ENCODE measurements around the gene TRPM5.

The TRPM5 gene

DNA sequence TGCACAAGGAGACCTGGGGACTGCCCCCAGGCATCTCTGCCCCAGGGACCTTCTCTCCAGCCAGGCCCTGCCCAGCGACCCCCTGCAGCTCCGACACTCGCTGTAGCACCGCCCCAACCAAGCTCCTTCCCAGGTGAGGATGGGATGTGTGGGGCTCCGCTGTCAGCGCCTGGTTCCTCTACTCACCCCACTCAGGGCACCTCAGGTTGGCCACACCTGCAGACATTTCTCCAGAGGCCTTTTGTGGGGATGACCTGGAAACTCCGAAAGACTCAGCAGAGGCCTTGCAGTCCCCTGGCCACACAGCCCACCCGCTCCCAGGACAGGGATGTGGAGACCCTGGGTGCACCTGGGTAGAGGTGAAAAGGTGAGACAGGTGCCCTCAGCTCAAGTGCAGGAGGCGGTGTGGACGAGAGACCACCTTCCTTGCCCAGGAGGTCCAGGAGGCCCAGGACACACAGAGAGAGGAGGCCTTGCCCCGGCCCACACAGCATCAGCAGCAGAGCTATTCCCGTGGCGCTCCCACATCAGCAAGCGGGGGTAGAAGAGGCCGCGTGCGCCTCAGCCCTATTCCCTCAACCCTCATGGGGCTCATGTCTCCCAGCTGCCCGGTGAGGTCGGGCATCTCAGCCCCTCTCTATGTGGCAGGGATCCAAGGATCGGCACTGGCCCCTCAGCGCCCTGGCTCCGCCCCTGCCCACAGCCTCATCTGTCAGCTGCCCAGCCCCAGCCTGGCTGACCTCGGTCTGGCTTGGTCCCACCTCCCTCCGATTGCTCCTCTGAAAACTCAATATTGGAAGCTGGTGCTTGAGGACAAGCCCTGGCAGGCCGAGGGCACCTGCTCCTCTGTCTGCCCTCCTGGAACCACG, 20.9 kb downstream of the TRPM5 start:
- Histone ChIP-seq H3K36me3 (replicated peaks) (no peaks in the 10 kb centered on the region), H3K4me3 (ENCODE audit: low read depth, low read length) (no peak overlapping the region), H3K27ac (no peak overlapping the region), H3K27me3 (replicated peaks) (no peaks in the 10 kb centered on the region)
- TF ChIP-seq, protein P1, sequence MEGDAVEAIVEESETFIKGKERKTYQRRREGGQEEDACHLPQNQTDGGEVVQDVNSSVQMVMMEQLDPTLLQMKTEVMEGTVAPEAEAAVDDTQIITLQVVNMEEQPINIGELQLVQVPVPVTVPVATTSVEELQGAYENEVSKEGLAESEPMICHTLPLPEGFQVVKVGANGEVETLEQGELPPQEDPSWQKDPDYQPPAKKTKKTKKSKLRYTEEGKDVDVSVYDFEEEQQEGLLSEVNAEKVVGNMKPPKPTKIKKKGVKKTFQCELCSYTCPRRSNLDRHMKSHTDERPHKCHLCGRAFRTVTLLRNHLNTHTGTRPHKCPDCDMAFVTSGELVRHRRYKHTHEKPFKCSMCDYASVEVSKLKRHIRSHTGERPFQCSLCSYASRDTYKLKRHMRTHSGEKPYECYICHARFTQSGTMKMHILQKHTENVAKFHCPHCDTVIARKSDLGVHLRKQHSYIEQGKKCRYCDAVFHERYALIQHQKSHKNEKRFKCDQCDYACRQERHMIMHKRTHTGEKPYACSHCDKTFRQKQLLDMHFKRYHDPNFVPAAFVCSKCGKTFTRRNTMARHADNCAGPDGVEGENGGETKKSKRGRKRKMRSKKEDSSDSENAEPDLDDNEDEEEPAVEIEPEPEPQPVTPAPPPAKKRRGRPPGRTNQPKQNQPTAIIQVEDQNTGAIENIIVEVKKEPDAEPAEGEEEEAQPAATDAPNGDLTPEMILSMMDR (IDR thresholded peaks at IDR 0.05; ENCODE audit: low read depth, low read length, missing control alignments): no peak
- in situ Hi-C loops (cut with HindIII; ENCODE audit: low pct_ligation_motif_present, low sequenced_read_pairs): no loop called here
- no peak for DNase-seq

DNA sequence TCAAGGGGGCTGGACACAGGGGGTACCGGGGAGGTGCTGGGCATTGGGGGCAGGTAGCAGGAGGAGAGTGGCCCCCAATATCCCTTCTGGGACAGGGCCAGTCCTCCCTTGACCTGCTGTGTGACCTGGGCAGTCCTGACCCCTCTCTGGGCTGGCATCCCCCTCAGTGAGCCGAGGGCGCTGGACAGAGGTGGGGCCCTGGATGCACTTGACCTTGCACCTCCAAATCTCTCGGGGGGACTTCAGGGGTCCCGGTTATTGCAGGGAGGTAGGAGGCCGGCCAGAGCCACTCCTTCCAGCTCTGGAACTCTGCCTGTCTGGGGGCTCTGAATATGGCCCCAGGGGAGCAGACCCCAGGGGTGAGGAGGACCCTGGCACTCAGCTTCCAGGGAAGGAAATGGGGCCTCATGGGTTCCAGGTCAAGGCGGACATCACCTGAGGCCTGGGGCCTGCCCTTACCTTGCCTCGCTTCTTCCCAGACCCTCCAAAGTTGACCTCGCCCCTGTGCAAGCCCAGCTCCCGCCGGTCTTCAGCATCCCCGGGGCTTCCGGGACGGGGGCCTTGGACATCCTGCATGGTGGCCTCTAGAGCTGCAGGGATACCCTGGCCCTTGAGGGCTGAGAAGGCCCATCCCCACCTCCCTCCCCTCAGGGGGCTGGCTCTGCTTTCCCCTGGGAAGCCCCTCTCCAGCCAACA, 21.7 kb downstream of the TRPM5 start:
- no peak overlapping the region for H3K4me3 ChIP-seq (ENCODE audit: low read depth, low read length)
- in situ Hi-C loops (cut with HindIII; ENCODE audit: low pct_ligation_motif_present, low sequenced_read_pairs): no loop called here
- H3K27ac ChIP-seq: no peak overlapping the region
- DNase-seq: no peak
- H3K27me3 ChIP-seq (replicated peaks): no peaks in the 10 kb centered on the region
- TF ChIP-seq, protein P1 (IDR thresholded peaks at IDR 0.05; ENCODE audit: low read depth, low read length, missing control alignments): no peak
- no peaks in the 10 kb centered on the region for H3K36me3 ChIP-seq (replicated peaks)

DNA sequence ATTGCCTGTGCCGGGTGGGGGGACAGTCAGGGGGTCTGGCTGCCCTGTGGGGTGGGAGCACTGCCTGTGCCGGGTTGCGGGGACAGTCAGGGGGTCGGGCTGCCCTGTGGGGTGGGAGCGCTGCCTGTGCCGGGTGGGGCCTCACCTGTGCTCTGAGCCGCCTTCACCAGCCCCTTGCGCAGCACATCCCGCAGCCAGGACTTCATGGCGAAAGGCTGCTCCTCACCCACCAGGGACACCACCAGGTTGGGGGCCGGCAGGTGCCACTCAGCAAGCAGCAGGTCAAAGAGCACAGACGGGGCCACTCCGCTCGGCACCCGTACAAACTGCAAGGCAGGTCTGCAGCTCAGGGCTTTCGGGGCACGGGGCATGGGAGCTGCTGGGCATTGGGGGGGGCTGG, 22.3 kb downstream of the TRPM5 start:
- TF ChIP-seq, protein P1 (IDR thresholded peaks at IDR 0.05; ENCODE audit: low read depth, low read length, missing control alignments): no peak
- DNase-seq: no peak
- in situ Hi-C loops (cut with HindIII; ENCODE audit: low pct_ligation_motif_present, low sequenced_read_pairs): no loop called here
- Histone ChIP-seq H3K4me3 (ENCODE audit: low read depth, low read length) (no peak overlapping the region), H3K27me3 (replicated peaks) (no peaks in the 10 kb centered on the region), H3K36me3 (replicated peaks) (no peaks in the 10 kb centered on the region), H3K27ac (no peak overlapping the region)

DNA sequence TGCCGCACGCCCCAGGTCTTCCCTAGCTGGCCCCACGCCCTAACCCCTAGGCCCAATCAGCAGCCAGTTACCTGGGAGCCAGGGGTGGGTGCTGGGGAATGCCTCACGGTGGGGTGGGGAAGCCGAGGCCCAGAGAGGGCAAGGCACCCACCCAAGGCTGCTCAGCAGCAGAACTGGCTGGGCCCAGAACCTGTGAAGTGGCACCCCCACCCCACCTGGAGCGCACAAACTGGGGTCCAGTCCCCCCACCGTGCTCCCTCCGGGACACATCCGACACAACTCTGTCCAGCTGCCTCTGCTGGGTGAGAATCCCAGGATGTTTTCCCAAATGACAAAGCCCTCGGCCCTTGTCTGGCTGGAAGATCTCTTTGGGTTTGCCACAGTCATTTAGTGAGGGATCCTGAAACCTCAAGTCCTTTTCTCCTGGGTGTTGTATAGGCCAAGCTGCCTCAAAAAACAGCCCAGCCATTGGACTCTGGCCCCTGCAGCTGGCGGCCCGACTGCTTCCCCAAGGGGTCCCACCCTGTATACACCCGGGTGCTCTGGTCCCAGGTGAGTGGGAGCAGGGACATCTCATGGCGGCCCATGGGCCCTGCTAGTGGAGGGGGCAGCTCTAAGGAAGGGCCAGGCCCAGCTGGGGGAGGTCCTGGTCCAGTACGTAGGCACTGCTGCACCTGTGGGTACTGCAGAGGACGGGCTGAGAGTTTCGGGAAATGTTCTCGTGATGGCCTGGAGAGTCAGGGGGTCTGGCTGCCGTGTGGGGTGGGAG, 22.9 kb downstream of the TRPM5 start:
- TF ChIP-seq, protein P1 (IDR thresholded peaks at IDR 0.05; ENCODE audit: low read depth, low read length, missing control alignments): no peak
- H3K4me3 ChIP-seq (ENCODE audit: low read depth, low read length): no peak overlapping the region
- in situ Hi-C loops (cut with HindIII; ENCODE audit: low pct_ligation_motif_present, low sequenced_read_pairs): no loop called here

DNA sequence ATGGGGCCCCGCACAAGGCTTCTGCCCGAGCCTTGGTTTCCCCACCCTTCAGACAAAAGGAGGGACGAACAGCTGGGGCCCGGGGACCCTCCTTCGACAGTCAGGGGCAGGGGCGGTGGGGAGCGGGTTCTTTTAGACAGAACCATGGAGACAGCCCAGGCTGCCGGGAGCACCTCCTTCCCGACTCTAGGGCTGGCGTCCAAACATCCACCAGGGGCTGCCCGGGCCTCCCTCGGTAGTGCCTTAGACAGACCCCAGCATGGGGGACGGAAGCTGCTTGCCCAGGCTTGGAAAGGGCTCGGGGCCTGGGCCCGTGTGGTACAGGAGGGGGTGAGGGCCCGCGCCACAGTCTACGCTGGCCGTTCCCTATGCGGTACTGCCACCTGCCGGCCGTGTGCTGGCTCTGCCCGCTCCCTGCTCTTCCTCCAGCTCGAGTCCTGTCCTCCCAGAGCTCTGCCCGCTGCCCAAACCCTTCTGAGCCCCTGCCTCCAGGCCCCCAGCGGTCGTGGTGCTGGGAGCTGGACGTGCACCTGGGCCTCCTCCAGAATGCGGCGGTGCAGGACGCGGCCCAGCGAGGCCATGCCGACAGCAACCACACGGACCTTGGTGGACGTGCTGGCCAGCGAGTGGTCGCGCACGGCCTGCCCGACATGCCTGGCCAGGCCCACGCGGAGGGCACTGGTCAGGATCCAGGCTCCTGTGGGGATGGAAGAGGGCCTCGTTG, 23.6 kb downstream of the TRPM5 start:
- Histone ChIP-seq H3K27me3 (replicated peaks) (no peaks in the 10 kb centered on the region), H3K4me3 (ENCODE audit: low read depth, low read length) (no peak overlapping the region), H3K36me3 (replicated peaks) (no peaks in the 10 kb centered on the region), H3K27ac (no peak overlapping the region)
- TF ChIP-seq, protein P1 (IDR thresholded peaks at IDR 0.05; ENCODE audit: low read depth, low read length, missing control alignments): peak; percentile 93
- in situ Hi-C loops (cut with HindIII; ENCODE audit: low pct_ligation_motif_present, low sequenced_read_pairs): no loop called here
- DNase-seq: peak; percentile 17

More for the DNA sequence above, 22.9 kb downstream of the TRPM5 start:
- no peaks in the 10 kb centered on the region for H3K36me3 ChIP-seq (replicated peaks)
- H3K27me3 ChIP-seq (replicated peaks): no peaks in the 10 kb centered on the region
- no peak for DNase-seq
- no peak overlapping the region for H3K27ac ChIP-seq

Measured in brain microvascular endothelial cell (primary cell).